GM19397 (cell line): ENCODE measurements around the gene NUAK1.

ENCODE experiments used
- ATAC-seq: cut with Tn5 transposase; IDR thresholded peaks from one replicate; pipeline ENCODE4 v1.9.1; 2021; ENCODE audit warnings: mild to moderate bottlenecking, moderate library complexity; ENCODE audit not compliant: unreplicated experiment

Gene NUAK1

GRCh38 chr12:106132175-106133135 lies 6.3 kb downstream of the NUAK1 start:
- no peak for ATAC-seq

- ATAC-seq, result no peak
Measured at GRCh38 chr12:106131676-106132075, 7.1 kb downstream of the NUAK1 start.

- ATAC-seq, result no peak
Measured at GRCh38 chr12:106130474-106131113, 8.2 kb downstream of the NUAK1 start.

GRCh38 chr12:106128585-106129328 lies 10.0 kb downstream of the NUAK1 start:
- ATAC-seq, result no peak

- ATAC-seq, result no peak
Measured at GRCh38 chr12:106127338-106128126, 11.2 kb downstream of the NUAK1 start.

GRCh38 chr12:106126441-106127337 lies 12.1 kb downstream of the NUAK1 start:
- ATAC-seq, result no peak

GRCh38 chr12:106125351-106126095 lies 13.2 kb downstream of the NUAK1 start:
- no peak for ATAC-seq

GRCh38 chr12:106123551-106124081 lies 15.1 kb downstream of the NUAK1 start:
- ATAC-seq, result no peak

GRCh38 chr12:106123110-106123509 lies 15.6 kb downstream of the NUAK1 start:
- ATAC-seq, result no peak

GRCh38 chr12:106122004-106122403 lies 16.8 kb downstream of the NUAK1 start:
- ATAC-seq, result no peak

- no peak for ATAC-seq
Measured at GRCh38 chr12:106120519-106121105, 18.1 kb downstream of the NUAK1 start.

- no peak for ATAC-seq
Measured at GRCh38 chr12:106119301-106119700, 19.5 kb downstream of the NUAK1 start.

- no peak for ATAC-seq
Measured at GRCh38 chr12:106118381-106119130, 20.2 kb downstream of the NUAK1 start.

- ATAC-seq, result no peak
Measured at GRCh38 chr12:106115440-106115839, 23.3 kb downstream of the NUAK1 start.

GRCh38 chr12:106114447-106115068 lies 24.2 kb downstream of the NUAK1 start:
- ATAC-seq, result no peak

- ATAC-seq, result no peak
Measured at GRCh38 chr12:106113824-106114446, 24.8 kb downstream of the NUAK1 start.

- no peak for ATAC-seq
Measured at GRCh38 chr12:106113446-106113823, 25.3 kb downstream of the NUAK1 start.
